C1 segment of cervical spinal cord (tissue), 14 donors: ENCODE measurements around the gene BCL2L11.
A peak's percentile ranks its signal among the peaks of the same experiment; 100 is the strongest.
"Not testable (repeated sequence)": the region's sequence is repeated elsewhere in the genome, so short reads cannot be mapped to it uniquely, and the experiment has no call there.

ENCODE experiments used
- DNase-seq, 14 donors: peaks; one replicate each; lab custom pipeline; 2025; lab: John Stamatoyannopoulos, UW

Gene BCL2L11

GRCh38 chr2:111120253-111121027 lies at the start of gene BCL2L11:
BCL2L11 (plus strand) TSS chr2:111120914; CDS start chr2:111123746, 2,832 bp downstream.
- DNase-seq: peak; percentile 15 to 85 (median 68)

DNA sequence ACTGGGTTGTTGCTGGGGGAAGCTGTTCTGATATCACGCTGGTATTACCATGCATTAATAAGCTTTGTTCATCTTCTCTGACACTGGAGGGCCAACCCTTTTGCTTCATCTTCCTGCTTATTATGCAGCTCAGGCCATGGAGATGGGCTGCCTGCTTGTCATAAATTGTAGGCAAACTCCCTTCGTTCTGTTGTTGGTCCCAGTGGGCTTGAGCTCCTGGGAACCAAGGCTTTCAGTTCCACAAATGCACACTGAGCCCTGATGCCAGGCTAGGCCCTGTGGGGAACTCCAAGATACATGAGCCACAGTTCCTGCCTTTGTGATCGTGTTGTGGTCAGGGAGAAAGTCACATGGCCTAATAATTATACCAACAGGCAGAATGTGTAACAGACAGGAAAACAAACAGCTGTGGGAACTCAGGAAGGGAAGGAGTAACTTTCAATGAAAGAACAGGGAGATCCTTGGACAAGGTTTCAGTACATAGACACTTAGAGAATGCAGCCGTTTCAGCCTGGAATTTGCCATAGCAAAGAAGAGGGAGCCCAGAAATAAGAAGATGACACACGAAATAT lies 49.0 kb upstream of the BCL2L11 start:
- DNase-seq: no peak

- no peak for DNase-seq
These were observed 48.4 kb upstream of the BCL2L11 start for GRCh38 chr2:111072220-111072871.

GRCh38 chr2:111082659-111083058 lies 38.1 kb upstream of the BCL2L11 start:
- not testable (repeated sequence) for DNase-seq

GRCh38 chr2:111091811-111092211 lies 28.9 kb upstream of the BCL2L11 start:
- no peak for DNase-seq

- peak in 2 of 14 donors; percentile 3 to 4 for DNase-seq
These were observed 26.0 kb upstream of the BCL2L11 start for GRCh38 chr2:111094691-111095090.

GRCh38 chr2:111095434-111095833 lies 25.3 kb upstream of the BCL2L11 start:
- no peak for DNase-seq

DNA sequence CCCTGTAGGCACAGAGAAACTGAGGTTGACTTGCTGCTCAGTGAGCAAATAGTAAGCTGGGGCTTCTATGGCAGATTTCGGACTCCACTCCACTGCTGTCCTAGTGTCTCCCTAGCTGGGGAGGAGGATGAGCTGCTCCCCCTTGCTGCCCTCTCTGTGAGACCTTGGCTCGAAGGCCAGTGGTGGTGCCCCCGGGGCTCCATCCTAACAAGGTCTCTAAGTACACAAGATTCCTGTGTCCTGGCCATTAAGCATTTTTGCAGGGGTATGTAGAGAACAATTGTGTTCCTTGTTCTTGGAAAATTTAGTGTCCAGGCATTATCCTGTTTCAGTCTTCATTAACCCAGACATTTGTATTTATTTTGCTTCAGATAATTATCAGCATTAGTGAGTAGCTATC lies 21.3 kb upstream of the BCL2L11 start:
- DNase-seq: no peak

- DNase-seq: no peak
These were observed 20.5 kb upstream of the BCL2L11 start for GRCh38 chr2:111100087-111100764.

- no peak for DNase-seq
These were observed 19.9 kb upstream of the BCL2L11 start for GRCh38 chr2:111100765-111101162.

DNA sequence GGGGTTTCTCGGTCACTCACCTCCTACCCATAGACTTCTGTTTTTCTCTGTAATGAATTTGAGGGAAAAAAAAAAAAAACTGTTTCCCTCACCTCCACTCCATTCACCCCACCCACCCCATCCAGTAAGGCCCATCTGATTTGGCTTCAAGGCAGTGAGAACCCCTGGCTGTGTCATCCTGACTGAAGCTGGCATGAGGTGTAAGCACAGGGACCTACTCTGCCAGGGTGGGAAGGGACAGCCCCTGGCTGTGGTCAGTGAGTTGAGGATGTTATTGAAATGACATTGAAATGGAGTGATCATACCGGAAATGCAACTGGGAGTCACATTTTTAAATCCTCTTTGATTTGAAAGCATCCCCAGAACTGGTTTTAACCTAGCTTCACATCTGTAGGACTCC lies 19.1 kb upstream of the BCL2L11 start:
- no peak for DNase-seq

- DNase-seq: no peak
These were observed 18.5 kb upstream of the BCL2L11 start for GRCh38 chr2:111102216-111102615.

GRCh38 chr2:111105926-111106325 lies 14.8 kb upstream of the BCL2L11 start:
- no peak for DNase-seq

DNA sequence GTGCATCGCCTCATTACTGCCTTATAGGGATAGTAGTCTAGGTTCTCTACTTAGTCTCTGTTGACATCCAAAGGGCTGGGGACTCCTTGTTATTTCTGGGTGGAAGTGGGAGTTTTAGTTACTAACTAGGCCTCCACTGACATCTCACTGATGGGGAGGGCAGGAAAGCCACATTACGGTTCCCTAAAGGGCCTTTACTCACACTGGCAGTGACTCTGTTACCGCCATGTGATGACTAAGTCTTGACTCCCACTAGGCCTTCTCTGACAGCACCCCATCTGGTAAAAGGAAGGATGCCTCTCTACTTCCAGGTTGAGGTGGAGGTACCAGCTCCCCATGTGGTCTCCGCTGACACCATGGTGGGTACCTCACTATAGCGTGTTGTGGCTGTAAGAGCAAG lies 14.0 kb upstream of the BCL2L11 start:
- no peak for DNase-seq

DNA sequence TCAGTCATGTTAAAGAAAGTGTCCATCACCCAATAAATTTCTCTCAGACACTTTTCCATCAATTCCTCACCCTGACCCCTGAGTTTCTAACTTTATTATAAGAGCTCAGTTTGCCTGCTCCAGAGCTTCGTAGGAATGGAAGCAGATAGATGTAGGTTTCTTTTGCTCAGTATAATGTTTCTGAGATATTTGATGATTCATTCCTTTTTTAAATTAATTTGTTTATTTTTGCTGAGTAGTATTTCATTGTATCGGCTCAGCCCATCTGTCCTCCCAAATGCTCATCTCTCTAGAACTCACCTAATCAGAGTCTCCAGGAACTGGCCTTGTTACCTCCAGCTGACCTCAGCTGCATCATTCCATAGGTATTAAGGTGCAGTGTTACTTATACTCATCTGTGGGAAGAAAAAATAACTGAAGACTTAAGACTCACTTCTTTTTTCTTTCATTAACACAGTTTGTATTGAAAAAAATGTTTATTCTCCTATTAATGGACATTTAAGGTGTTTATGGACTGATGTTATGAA lies 11.9 kb upstream of the BCL2L11 start:
- no peak for DNase-seq

DNA sequence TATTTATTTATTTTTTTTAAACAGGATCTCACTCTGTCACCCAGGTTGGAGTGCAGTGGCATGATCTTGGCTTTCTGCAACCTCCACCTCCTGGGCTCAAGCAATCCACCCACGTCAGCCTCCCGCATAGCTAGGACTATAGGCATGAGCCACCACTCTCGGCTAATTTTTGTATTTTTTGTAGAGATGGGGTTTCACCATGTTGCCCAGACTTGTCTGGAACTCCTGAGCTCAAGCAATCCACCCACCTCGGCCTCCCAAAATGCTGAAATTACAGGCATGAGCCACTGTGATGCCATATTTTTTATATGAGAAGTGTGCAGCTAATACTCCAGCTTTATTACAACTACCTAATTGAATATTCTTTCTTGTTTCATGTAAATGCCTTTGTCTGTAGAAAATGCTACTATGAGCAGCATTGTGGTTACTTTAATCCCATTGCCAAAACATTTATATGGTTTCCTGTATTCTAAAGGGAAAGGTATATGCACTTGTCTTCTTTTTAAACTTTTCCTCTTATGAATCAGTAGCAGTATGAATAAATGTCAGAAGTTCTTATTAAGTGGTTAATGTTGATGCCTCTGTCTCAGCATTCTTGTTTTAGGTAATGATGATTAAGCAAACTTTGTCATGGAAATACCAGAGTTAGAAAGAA lies 9.5 kb upstream of the BCL2L11 start:
- DNase-seq: no peak

DNA sequence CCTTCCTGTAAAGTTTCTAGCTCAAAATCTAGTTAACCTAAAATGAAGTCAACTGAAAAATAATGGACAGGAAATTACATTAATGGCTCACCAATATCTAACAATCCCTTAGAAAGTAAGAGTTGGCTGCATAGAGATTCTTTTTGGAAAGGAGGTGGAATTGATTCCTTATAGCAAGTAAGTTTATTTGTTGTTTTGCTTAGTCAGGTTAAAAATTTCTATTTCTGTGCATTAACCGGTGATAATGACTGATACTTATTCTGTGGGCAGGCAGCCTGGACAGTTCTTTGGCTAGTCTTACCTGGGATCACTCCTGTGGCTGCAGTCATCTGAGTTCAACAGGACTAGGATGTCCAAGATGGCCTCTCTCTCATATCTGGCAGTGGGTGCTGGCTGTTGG lies 6.9 kb upstream of the BCL2L11 start:
- DNase-seq: no peak

GRCh38 chr2:111116011-111116746 lies 4.5 kb upstream of the BCL2L11 start:
- DNase-seq: no peak

DNA sequence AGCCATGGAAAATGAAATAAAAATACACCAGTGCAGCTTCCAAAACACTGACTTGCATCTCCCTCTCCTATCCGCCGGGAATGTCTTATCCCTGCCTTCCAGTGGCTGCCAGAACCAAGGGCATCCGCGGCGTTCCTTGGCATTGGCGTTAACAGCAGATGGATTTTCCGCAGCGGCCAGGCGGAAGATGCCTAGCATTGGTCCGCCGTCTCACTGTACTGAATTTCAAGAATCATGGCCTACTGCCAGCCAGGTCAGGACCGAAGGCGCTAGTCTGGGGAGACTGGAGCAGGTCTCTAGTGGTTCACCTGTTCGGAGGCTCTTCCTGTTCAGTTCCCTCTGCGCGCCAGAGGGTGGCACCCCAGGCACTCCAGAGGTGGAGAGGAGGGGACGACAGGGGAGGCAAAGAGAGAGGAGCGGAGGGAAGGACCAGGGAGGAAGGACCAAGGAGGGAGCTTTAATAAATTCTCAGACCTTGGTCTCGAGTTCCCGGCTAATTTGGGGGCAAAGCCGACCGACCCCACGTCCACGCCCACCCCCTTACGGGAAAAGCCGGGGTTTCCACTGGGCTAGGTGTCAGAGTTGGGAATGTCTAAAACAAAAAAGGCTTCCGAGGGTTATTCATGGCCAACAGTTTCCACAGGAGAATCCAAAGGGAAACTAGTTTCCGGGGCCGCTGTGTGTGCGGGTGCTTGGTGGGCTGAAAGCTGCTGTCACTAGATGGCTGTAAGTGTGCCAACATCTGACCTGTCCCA lies 3.7 kb upstream of the BCL2L11 start:
- DNase-seq: peak in 10 of 14 donors; percentile 2 to 54 (median 30)
